ENCODE data around the gene BGN.

DNA sequence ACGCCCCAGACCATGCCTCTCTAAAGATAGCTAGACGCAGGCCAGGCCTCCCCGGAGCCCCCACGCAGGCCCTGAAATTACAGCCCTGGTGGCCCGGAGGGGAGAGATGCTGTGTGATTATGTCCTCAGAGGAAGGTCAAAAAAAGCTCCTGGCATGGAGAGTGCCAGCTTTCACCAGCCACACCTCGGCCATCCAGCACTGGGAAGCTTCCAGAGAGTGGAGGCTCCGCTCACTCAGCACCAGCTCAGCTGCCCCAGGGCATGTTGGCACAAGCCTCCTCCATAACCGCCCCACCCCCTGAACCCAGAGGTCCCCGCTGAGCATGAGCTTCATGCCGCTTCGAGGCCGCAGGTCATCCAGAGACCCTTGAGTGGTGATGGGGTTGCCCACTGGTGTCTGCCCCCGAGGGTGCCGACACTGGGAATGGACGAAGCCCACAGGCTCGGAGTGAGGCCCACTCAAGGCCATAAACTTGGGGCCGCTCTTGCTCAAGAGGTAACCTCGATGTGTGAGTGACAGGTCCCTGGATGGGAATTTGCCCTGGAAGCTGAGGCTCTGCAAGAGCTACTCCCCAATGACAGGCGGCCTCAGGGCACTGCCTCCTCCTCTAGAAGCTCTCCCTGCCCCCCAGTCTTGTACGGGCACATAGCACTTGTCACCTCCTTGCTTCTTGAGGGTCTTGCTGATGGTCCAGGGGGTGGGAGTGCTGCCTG, 4.4 kb upstream of the BGN start:
- TF ChIP-seq, protein P1, sequence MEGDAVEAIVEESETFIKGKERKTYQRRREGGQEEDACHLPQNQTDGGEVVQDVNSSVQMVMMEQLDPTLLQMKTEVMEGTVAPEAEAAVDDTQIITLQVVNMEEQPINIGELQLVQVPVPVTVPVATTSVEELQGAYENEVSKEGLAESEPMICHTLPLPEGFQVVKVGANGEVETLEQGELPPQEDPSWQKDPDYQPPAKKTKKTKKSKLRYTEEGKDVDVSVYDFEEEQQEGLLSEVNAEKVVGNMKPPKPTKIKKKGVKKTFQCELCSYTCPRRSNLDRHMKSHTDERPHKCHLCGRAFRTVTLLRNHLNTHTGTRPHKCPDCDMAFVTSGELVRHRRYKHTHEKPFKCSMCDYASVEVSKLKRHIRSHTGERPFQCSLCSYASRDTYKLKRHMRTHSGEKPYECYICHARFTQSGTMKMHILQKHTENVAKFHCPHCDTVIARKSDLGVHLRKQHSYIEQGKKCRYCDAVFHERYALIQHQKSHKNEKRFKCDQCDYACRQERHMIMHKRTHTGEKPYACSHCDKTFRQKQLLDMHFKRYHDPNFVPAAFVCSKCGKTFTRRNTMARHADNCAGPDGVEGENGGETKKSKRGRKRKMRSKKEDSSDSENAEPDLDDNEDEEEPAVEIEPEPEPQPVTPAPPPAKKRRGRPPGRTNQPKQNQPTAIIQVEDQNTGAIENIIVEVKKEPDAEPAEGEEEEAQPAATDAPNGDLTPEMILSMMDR (IDR thresholded peaks at IDR 0.05; ENCODE audit: insufficient read depth, low read length, poor library complexity, severe bottlenecking), result no peak
- no peak for TF ChIP-seq EZH2phosphoT487 (conservative IDR thresholded peaks at IDR 0.05; ENCODE audit: low read length)

Data from SU-DHL-6 (cell line).